H9 (cell line): ENCODE measurements around the gene SMTNL2. TPM values are rescaled to one million over a fixed set of nuclear protein-coding genes. Genes with fewer than 3 reads are reported as not detected.
A peak's percentile ranks its signal among the peaks of the same experiment; 100 is the strongest.

Experiments used
- DNase-seq: peaks from one replicate; pipeline ENCODE4 v3.0.0-alpha.2; 2017
- H2AFZ ChIP-seq: one replicate; pipeline ENCODE4 v1.6.1; 2013; ENCODE audit warnings: mild to moderate bottlenecking, low read length, control low read depth, moderate library complexity
- H2AK5ac ChIP-seq: 2 replicates; pipeline ENCODE4 v1.6.1; 2013; ENCODE audit warnings: low read length, control low read depth, mixed read lengths; ENCODE audit not compliant: insufficient read length
- H2BK120ac ChIP-seq: one replicate; pipeline ENCODE4 v1.6.1; 2013; ENCODE audit warnings: low read depth, mild to moderate bottlenecking, low read length, control low read depth, inconsistent platforms; ENCODE audit not compliant: poor library complexity, severe bottlenecking
- H2BK12ac ChIP-seq: 2 replicates; pipeline ENCODE4 v1.6.1; 2013; ENCODE audit warnings: low read length, control low read depth, mixed read lengths, low read depth; ENCODE audit not compliant: insufficient read length
- H2BK15ac ChIP-seq: 2 replicates; pipeline ENCODE4 v1.6.1; 2013; ENCODE audit warnings: low read depth, low read length, control low read depth
- H2BK20ac ChIP-seq: one replicate; pipeline ENCODE4 v1.6.1; 2013; ENCODE audit warnings: low read depth, mild to moderate bottlenecking, low read length, control low read depth, inconsistent platforms; ENCODE audit not compliant: poor library complexity, severe bottlenecking
- H2BK5ac ChIP-seq: 2 replicates; pipeline ENCODE4 v1.6.1; 2013; ENCODE audit warnings: low read length, control low read depth, mixed read lengths; ENCODE audit not compliant: insufficient read length
- H3K14ac ChIP-seq: 2 replicates; pipeline ENCODE4 v1.6.1; 2013; ENCODE audit warnings: low read length, control low read depth; ENCODE audit not compliant: insufficient read depth
- H3K18ac ChIP-seq: 2 replicates; pipeline ENCODE4 v1.6.1; 2013; ENCODE audit warnings: low read depth, mild to moderate bottlenecking, mixed read lengths, low read length, control low read depth; ENCODE audit not compliant: insufficient read length
- H3K23ac ChIP-seq: 2 replicates; pipeline ENCODE4 v1.6.1; 2013; ENCODE audit warnings: low read length, control low read depth, mixed read lengths, low read depth; ENCODE audit not compliant: insufficient read length
- H3K23me2 ChIP-seq: 2 replicates; pipeline ENCODE4 v1.6.1; 2013; ENCODE audit warnings: low read depth, mild to moderate bottlenecking, mixed read lengths, low read length, control low read depth; ENCODE audit not compliant: insufficient read length, poor library complexity, severe bottlenecking
- H3K27ac ChIP-seq: 2 replicates; pipeline ENCODE4 v1.5.1; 2013; ENCODE audit warnings: low read length, control low read depth, mixed read lengths, low read depth; ENCODE audit not compliant: insufficient read length
- H3K27me3 ChIP-seq: 2 replicates; pipeline ENCODE4 v1.6.1; 2013; ENCODE audit warnings: low read length, control low read depth, inconsistent platforms; ENCODE audit not compliant: insufficient read depth
- H3K4ac ChIP-seq: 2 replicates; pipeline ENCODE4 v1.6.1; 2013; ENCODE audit warnings: low read depth, mild to moderate bottlenecking, control low read depth, inconsistent platforms, low read length, moderate library complexity
- H3K4me1 ChIP-seq: 2 replicates; pipeline ENCODE4 v1.6.1; 2013; ENCODE audit warnings: low read length, control low read depth, inconsistent platforms; ENCODE audit not compliant: insufficient read depth
- H3K4me2 ChIP-seq: 2 replicates; pipeline ENCODE4 v1.6.1; 2013; ENCODE audit warnings: low read length, control low read depth, mixed read lengths; ENCODE audit not compliant: insufficient read length, insufficient read depth
- H3K56ac ChIP-seq: 2 replicates; pipeline ENCODE4 v1.6.1; 2013; ENCODE audit warnings: low read depth, mild to moderate bottlenecking, mixed read lengths, low read length, control low read depth; ENCODE audit not compliant: insufficient read length
- H3K79me1 ChIP-seq: 2 replicates; pipeline ENCODE4 v1.6.1; 2013; ENCODE audit warnings: low read depth, mild to moderate bottlenecking, moderate library complexity, low read length, control low read depth, inconsistent platforms; ENCODE audit not compliant: insufficient read depth, poor library complexity, severe bottlenecking
- H3K79me2 ChIP-seq: 2 replicates; pipeline ENCODE4 v1.6.1; 2013; ENCODE audit warnings: low read length, control low read depth, inconsistent platforms; ENCODE audit not compliant: insufficient read depth
- H3K9ac ChIP-seq: 2 replicates; pipeline ENCODE4 v1.6.1; 2013; ENCODE audit warnings: low read length, control low read depth, mixed read lengths; ENCODE audit not compliant: insufficient read length; ENCODE audit errors: extremely low read depth
- H3K9me3 ChIP-seq: one replicate; pipeline ENCODE4 v1.6.1; 2013; ENCODE audit warnings: low read depth, low read length, inconsistent platforms; ENCODE audit not compliant: control insufficient read depth
- H3T11ph ChIP-seq: one replicate; pipeline ENCODE4 v1.6.1; 2013; ENCODE audit warnings: mild to moderate bottlenecking, low read length, control low read depth, inconsistent platforms
- H4K20me1 ChIP-seq: one replicate; pipeline ENCODE4 v1.6.1; 2013; ENCODE audit not compliant: control insufficient read depth, insufficient read length, insufficient read depth
- H4K5ac ChIP-seq: 2 replicates; pipeline ENCODE4 v1.6.1; 2013; ENCODE audit warnings: low read depth, mild to moderate bottlenecking, mixed read lengths, low read length, control low read depth; ENCODE audit not compliant: insufficient read length
- H4K8ac ChIP-seq: replicated peaks from 2 replicates; pipeline ENCODE4 v1.6.1; 2013; ENCODE audit warnings: low read length, control low read depth, mixed read lengths, low read depth; ENCODE audit not compliant: insufficient read length
- H4K91ac ChIP-seq: 2 replicates; pipeline ENCODE4 v1.6.1; 2013; ENCODE audit warnings: low read depth, mild to moderate bottlenecking, moderate library complexity, mixed read lengths, low read length, control low read depth; ENCODE audit not compliant: insufficient read length
- H3K27ac Mint-ChIP-seq, 3 experiments: 2 replicates in 2 of 3; 3 replicates in 1 of 3; pipeline ENCODE4 v1.8.0; 2020 to 2021; ENCODE audit warnings: mixed read lengths in 3 of 3, mild to moderate bottlenecking in 1 of 3, moderate library complexity in 1 of 3
- H3K27me3 Mint-ChIP-seq: 2 replicates; pipeline ENCODE4 v1.8.0; 2021; ENCODE audit warnings: low read depth, mild to moderate bottlenecking, moderate library complexity, mixed read lengths
- H3K36me3 Mint-ChIP-seq, 3 experiments: 2 replicates in 2 of 3; 3 replicates in 1 of 3; pipeline ENCODE4 v1.8.0; 2020 to 2021; ENCODE audit warnings: low read depth in 3 of 3, mixed read lengths in 3 of 3; ENCODE audit not compliant: insufficient read depth in 1 of 3
- H3K4me1 Mint-ChIP-seq, 2 experiments: 2 replicates each; pipeline ENCODE4 v1.8.0; 2020; ENCODE audit warnings: mixed read lengths in 2 of 2
- H3K4me3 Mint-ChIP-seq, 2 experiments: 2 replicates in 1 of 2; 3 replicates in 1 of 2; pipeline ENCODE4 v1.8.0; 2020 to 2021; ENCODE audit warnings: mild to moderate bottlenecking in 2 of 2, mixed read lengths in 2 of 2, moderate library complexity in 1 of 2
- H3K9me3 Mint-ChIP-seq, 2 experiments: 2 replicates in 1 of 2; 3 replicates in 1 of 2; pipeline ENCODE4 v1.8.0; 2020; ENCODE audit warnings: mild to moderate bottlenecking in 2 of 2, mixed read lengths in 2 of 2, moderate library complexity in 1 of 2
- CTCF ChIP-seq: fragments of 200-600 bp; sonication (generic); conservative IDR thresholded peaks from 3 replicates; pipeline ENCODE4 v1.8.0; 2021; ENCODE audit warnings: antibody characterized with exemption, mild to moderate bottlenecking
- WGBS: extraction: QIAGEN DNeasy Blood & Tissue Kit; methylation state at CpG from one replicate; pipeline ENCODE4 v1.1.7; 2013; ENCODE audit warnings: missing lambda C conversion rate, low lambda C conversion rate, mixed read lengths; ENCODE audit not compliant: insufficient read length; ENCODE audit errors: extremely low coverage; 5-methylcytosine and 5-hydroxymethylcytosine counted together
- total RNA-seq: library from RNA; stranded (reverse); gene quantifications from 2 replicates; pipeline ENCODE4 v1.2.1, GENCODE V29; 2021

SMTNL2 gene
- total RNA-seq, 1 experiment from 2014 or later = 0.77 TPM

- Mint-ChIP-seq H3K4me1 (peaks cover 0 to 2% of the 10 kb centered on the region in 2 experiments; a peak in 1 of 4 replicates), H3K9me3 (no peaks in the 10 kb centered on the region), H3K4me3 (peak overlapping the region in 1 of 2 experiments; percentile 7; a peak in 1 of 5 replicates), H3K27me3 (no peaks in the 10 kb centered on the region), H3K36me3 (peaks cover 36 to 82% (median 70%) of the 10 kb centered on the region in 3 experiments), H3K27ac (no peak overlapping the region; a peak in 1 of 7 replicates)
- Histone ChIP-seq H3K79me1 (no peaks in the 10 kb centered on the region), H2BK12ac (no peak overlapping the region), H2BK5ac (no peak overlapping the region), H2AK5ac (no peak overlapping the region), H3K14ac (no peak overlapping the region), H3K9me3 (no peaks in the 10 kb centered on the region), H3K56ac (no peak overlapping the region), H4K8ac (no peak overlapping the region), H3K4ac (no peak overlapping the region), H3K23ac (no peak overlapping the region), H3K27ac (no peak overlapping the region), H2BK120ac (no peak overlapping the region), H3K18ac (no peak overlapping the region), H2BK20ac (no peak overlapping the region), H2AFZ (no peak overlapping the region), H3K9ac (no peak overlapping the region), H3T11ph (no peak overlapping the region), H3K4me1 (no peaks in the 10 kb centered on the region), H4K5ac (no peak overlapping the region), H2BK15ac (no peak overlapping the region), H3K4me2 (no peak overlapping the region), H4K20me1 (peaks cover 2% of the 10 kb centered on the region), H3K79me2 (no peaks in the 10 kb centered on the region), H4K91ac (no peak overlapping the region), H3K23me2 (no peaks in the 10 kb centered on the region), H3K27me3 (no peaks in the 10 kb centered on the region)
- DNase-seq = no peak
- TF ChIP-seq CTCF = no peak
- no CpG with 5 or more reads among the region's 37 CpGs for WGBS
Measured at GRCh38 chr17:4544135-4544950, 40.0 kb upstream of the SMTNL2 start.
